Measurements from ENCODE around the gene SYNGR1.
A peak's percentile ranks its signal among the peaks of the same experiment; 100 is the strongest.

The SYNGR1 gene

GRCh38 chr22:39422721-39423120, 72.9 kb downstream of the SYNGR1 start:
- Histone ChIP-seq H3K9ac (no peak overlapping the region), H3K36me3 (ENCODE audit: insufficient read depth) (no peaks in the 10 kb centered on the region; the same call in 1 of the 2 replicates), H3K79me2 (ENCODE audit: insufficient read depth, low read depth) (no peaks in the 10 kb centered on the region), H3K4me1 (ENCODE audit: low read depth, poor library complexity, severe bottlenecking) (peaks cover 18% of the 10 kb centered on the region), H2AFZ (ENCODE audit: low read depth) (no peak overlapping the region), H3K27me3 (ENCODE audit: insufficient read depth, low read depth) (no peaks in the 10 kb centered on the region), H3K27ac (no peak overlapping the region), H3K4me3 (IDR thresholded peaks at IDR 0.05; ENCODE audit: insufficient read depth, low read depth, low read length) (no peak overlapping the region), H3K4me2 (no peak overlapping the region), H4K20me1 (ENCODE audit: insufficient read depth) (no peaks in the 10 kb centered on the region)
- TF ChIP-seq CTCF (conservative IDR thresholded peaks at IDR 0.05; ENCODE audit: low read depth, low read length) = no peak

GRCh38 chr22:39423976-39424375, 74.2 kb downstream of the SYNGR1 start:
- Histone ChIP-seq H2AFZ (ENCODE audit: low read depth) (no peak overlapping the region), H3K27me3 (ENCODE audit: insufficient read depth, low read depth) (no peaks in the 10 kb centered on the region), H3K27ac (no peak overlapping the region), H4K20me1 (ENCODE audit: insufficient read depth) (no peaks in the 10 kb centered on the region), H3K4me1 (ENCODE audit: low read depth, poor library complexity, severe bottlenecking) (peaks cover 30% of the 10 kb centered on the region), H3K79me2 (ENCODE audit: insufficient read depth, low read depth) (no peaks in the 10 kb centered on the region), H3K9ac (no peak overlapping the region), H3K36me3 (ENCODE audit: insufficient read depth) (no peaks in the 10 kb centered on the region; the same call in 1 of the 2 replicates), H3K4me3 (IDR thresholded peaks at IDR 0.05; ENCODE audit: insufficient read depth, low read depth, low read length) (no peak overlapping the region), H3K4me2 (no peak overlapping the region)
- no peak for TF ChIP-seq CTCF (conservative IDR thresholded peaks at IDR 0.05; ENCODE audit: low read depth, low read length)

- Histone ChIP-seq H4K20me1 (ENCODE audit: insufficient read depth) (no peaks in the 10 kb centered on the region), H3K9ac (no peak overlapping the region), H3K27me3 (ENCODE audit: insufficient read depth, low read depth) (no peaks in the 10 kb centered on the region), H3K79me2 (ENCODE audit: insufficient read depth, low read depth) (0 out of 2 replicates have a peak, but pooled peaks cover 13% of the 10 kb centered on the region), H3K36me3 (ENCODE audit: insufficient read depth) (no peaks in the 10 kb centered on the region), H3K4me1 (ENCODE audit: low read depth, poor library complexity, severe bottlenecking) (peaks cover 56% of the 10 kb centered on the region), H3K4me3 (IDR thresholded peaks at IDR 0.05; ENCODE audit: insufficient read depth, low read depth, low read length) (no peak overlapping the region), H2AFZ (ENCODE audit: low read depth) (no peak overlapping the region), H3K4me2 (peak overlapping the region; percentile 83), H3K27ac (peak overlapping the region; percentile 84)
- TF ChIP-seq CTCF (conservative IDR thresholded peaks at IDR 0.05; ENCODE audit: low read depth, low read length) = no peak
These were observed 76.7 kb downstream of the SYNGR1 start for GRCh38 chr22:39426380-39427043.

- Histone ChIP-seq H4K20me1 (ENCODE audit: insufficient read depth) (no peaks in the 10 kb centered on the region), H3K4me2 (peak overlapping the region; percentile 83), H3K27ac (peak overlapping the region; percentile 84), H2AFZ (ENCODE audit: low read depth) (peak overlapping the region; percentile 16; the same call in 1 of the 2 replicates), H3K79me2 (ENCODE audit: insufficient read depth, low read depth) (0 out of 2 replicates have a peak, but pooled peaks cover 13% of the 10 kb centered on the region), H3K36me3 (ENCODE audit: insufficient read depth) (no peaks in the 10 kb centered on the region), H3K4me3 (IDR thresholded peaks at IDR 0.05; ENCODE audit: insufficient read depth, low read depth, low read length) (no peak overlapping the region), H3K9ac (peak overlapping the region; percentile 41; the same call in 1 of the 2 replicates), H3K27me3 (ENCODE audit: insufficient read depth, low read depth) (no peaks in the 10 kb centered on the region), H3K4me1 (ENCODE audit: low read depth, poor library complexity, severe bottlenecking) (peaks cover 70% of the 10 kb centered on the region)
- TF ChIP-seq CTCF (conservative IDR thresholded peaks at IDR 0.05; ENCODE audit: low read depth, low read length) = no peak
These were observed 78.2 kb downstream of the SYNGR1 start for GRCh38 chr22:39427751-39428596.

Data from KMS-11 (cell line).